Measurements from ENCODE around the gene CHCHD3. TPM values are rescaled to one million over a fixed set of nuclear protein-coding genes. Genes with fewer than 3 reads are reported as not detected.

CHCHD3 gene
- total and polyA plus RNA-seq, 2 donors (not counting 1 experiment from before 2014, with no cell fraction given): 80.8 to 94.0 TPM

DNA sequence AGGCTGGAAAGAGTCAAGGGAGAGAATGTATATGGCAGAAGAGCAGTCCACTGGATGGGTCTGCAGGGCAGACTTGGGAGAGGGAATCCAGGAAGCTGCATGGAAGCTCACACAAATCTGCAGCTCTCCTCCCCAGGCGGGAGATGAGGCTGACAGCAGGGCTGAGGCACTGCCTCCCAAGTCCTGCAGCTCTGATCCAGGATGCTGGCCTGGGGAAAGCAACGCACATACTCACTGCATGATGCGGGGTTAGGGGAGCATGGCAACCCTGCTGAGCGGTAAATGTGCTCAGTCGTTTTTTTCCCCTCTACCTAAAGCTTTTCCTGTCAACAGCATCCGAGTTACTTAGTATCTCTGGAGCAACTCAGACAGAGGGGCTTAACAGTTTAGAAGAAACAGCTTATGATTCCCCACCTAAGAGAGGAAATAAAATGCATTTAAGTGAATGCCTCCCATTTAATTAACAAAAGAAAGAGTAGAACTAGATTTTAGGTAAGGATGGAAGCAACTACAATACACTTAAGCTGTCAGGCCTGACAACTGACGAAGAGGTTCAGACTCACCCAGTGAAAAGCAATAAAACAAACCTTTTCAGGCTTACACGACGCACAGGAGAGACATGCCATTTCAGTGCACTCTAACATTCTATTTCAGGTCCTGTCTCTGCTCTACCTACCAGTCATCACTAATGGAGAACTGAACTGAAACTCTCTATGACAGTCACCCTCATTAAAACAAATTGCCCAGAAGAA is 37.0 kb downstream of the CHCHD3 start:
- Histone ChIP-seq H3K9me3 (ENCODE audit: control insufficient read depth, insufficient read depth, low read depth, low read length) (no peaks in the 10 kb centered on the region), H2AFZ (ENCODE audit: low read length) (no peak overlapping the region), H3K27ac (ENCODE audit: insufficient read depth, low read length) (no peak overlapping the region), H3K4me2 (ENCODE audit: extremely low read depth, insufficient read depth, low read length) (no peak overlapping the region), H4K20me1 (ENCODE audit: control insufficient read depth, extremely low read depth, insufficient read depth, low read length) (peaks cover 1% of the 10 kb centered on the region), H3K27me3 (ENCODE audit: control insufficient read depth, insufficient read depth, low read length) (no peaks in the 10 kb centered on the region), H3K9ac (ENCODE audit: insufficient read depth, low read length) (no peak overlapping the region), H3K36me3 (ENCODE audit: control insufficient read depth, insufficient read depth, low read length) (no peaks in the 10 kb centered on the region), H3K79me2 (ENCODE audit: control insufficient read depth, insufficient read depth, low read length) (peaks cover 11% of the 10 kb centered on the region), H3K4me1 (ENCODE audit: control insufficient read depth, extremely low read depth, insufficient read depth, low read length) (no peaks in the 10 kb centered on the region), H3K4me3 (replicated peaks in 1 of 4; ENCODE audit: control extremely low read depth in 1 of 4, insufficient read depth in 1 of 4, low read depth in 3 of 4, low read length in 4 of 4) (no peak overlapping the region)
- no peak for DNase-seq (ENCODE audit: low read depth in 2 of 2)
- TF ChIP-seq EZH2 (IDR thresholded peaks at IDR 0.05; ENCODE audit: low read length, missing control alignments): no peak
- TF ChIP-seq, protein P1, sequence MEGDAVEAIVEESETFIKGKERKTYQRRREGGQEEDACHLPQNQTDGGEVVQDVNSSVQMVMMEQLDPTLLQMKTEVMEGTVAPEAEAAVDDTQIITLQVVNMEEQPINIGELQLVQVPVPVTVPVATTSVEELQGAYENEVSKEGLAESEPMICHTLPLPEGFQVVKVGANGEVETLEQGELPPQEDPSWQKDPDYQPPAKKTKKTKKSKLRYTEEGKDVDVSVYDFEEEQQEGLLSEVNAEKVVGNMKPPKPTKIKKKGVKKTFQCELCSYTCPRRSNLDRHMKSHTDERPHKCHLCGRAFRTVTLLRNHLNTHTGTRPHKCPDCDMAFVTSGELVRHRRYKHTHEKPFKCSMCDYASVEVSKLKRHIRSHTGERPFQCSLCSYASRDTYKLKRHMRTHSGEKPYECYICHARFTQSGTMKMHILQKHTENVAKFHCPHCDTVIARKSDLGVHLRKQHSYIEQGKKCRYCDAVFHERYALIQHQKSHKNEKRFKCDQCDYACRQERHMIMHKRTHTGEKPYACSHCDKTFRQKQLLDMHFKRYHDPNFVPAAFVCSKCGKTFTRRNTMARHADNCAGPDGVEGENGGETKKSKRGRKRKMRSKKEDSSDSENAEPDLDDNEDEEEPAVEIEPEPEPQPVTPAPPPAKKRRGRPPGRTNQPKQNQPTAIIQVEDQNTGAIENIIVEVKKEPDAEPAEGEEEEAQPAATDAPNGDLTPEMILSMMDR (conservative IDR thresholded peaks at IDR 0.05 in 1 of 2, IDR thresholded peaks at IDR 0.05 in 1 of 2; ENCODE audit: low read depth in 1 of 2, low read length in 2 of 2): no peak

DNA sequence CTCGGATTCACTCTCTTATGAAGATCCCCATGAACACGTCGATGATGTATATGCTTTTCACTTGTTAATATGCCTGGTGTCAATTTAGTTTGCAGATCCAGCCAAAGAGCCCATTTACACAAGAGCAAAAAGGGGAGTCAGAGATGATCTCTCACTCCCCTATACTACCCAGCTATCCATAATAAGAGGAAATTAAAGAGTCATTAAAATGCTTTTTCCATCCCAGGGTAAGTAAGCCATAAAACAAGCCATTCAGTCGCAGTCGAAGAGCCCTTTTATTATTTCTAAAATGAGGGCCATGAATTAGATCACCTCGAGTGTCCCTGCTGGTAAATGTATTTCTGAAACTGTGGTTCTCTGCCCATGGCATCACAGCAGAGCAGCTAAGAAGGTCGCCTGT is 41.2 kb downstream of the CHCHD3 start:
- Histone ChIP-seq H4K20me1 (ENCODE audit: control insufficient read depth, extremely low read depth, insufficient read depth, low read length) (peaks cover 1% of the 10 kb centered on the region), H3K27ac (ENCODE audit: insufficient read depth, low read length) (no peak overlapping the region), H3K36me3 (ENCODE audit: control insufficient read depth, insufficient read depth, low read length) (no peaks in the 10 kb centered on the region), H3K4me2 (ENCODE audit: extremely low read depth, insufficient read depth, low read length) (no peak overlapping the region), H3K4me1 (ENCODE audit: control insufficient read depth, extremely low read depth, insufficient read depth, low read length) (no peaks in the 10 kb centered on the region), H3K4me3 (replicated peaks in 1 of 4; ENCODE audit: control extremely low read depth in 1 of 4, insufficient read depth in 1 of 4, low read depth in 3 of 4, low read length in 4 of 4) (no peak overlapping the region), H2AFZ (ENCODE audit: low read length) (no peak overlapping the region), H3K9me3 (ENCODE audit: control insufficient read depth, insufficient read depth, low read depth, low read length) (no peaks in the 10 kb centered on the region), H3K27me3 (ENCODE audit: control insufficient read depth, insufficient read depth, low read length) (no peaks in the 10 kb centered on the region), H3K9ac (ENCODE audit: insufficient read depth, low read length) (no peak overlapping the region), H3K79me2 (ENCODE audit: control insufficient read depth, insufficient read depth, low read length) (no peaks in the 10 kb centered on the region)
- TF ChIP-seq, protein P1 (conservative IDR thresholded peaks at IDR 0.05 in 1 of 2, IDR thresholded peaks at IDR 0.05 in 1 of 2; ENCODE audit: low read depth in 1 of 2, low read length in 2 of 2): no peak
- DNase-seq (ENCODE audit: low read depth in 2 of 2): no peak

DNA sequence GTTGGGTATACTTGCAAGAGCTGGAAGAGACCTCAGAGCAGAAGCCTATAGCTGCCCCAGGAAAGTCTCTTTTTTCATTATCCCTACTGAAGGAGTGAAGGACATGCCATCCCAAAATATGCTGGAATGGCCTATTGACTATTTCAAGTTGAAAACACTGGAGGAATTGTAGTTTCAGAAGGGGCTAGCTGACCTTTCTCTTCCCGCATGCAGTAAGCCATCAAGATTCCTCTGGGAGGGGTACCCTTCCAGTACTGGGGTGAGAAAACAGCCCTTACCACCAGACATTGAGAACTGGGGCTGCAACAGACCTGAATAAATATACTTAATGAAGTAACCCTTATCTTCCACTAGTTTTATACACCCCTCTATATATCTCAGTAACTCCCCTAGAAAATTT is 41.7 kb downstream of the CHCHD3 start:
- Histone ChIP-seq H3K36me3 (ENCODE audit: control insufficient read depth, insufficient read depth, low read length) (no peaks in the 10 kb centered on the region), H3K79me2 (ENCODE audit: control insufficient read depth, insufficient read depth, low read length) (no peaks in the 10 kb centered on the region), H3K9ac (ENCODE audit: insufficient read depth, low read length) (no peak overlapping the region), H3K4me2 (ENCODE audit: extremely low read depth, insufficient read depth, low read length) (no peak overlapping the region), H3K27me3 (ENCODE audit: control insufficient read depth, insufficient read depth, low read length) (no peaks in the 10 kb centered on the region), H3K4me1 (ENCODE audit: control insufficient read depth, extremely low read depth, insufficient read depth, low read length) (no peaks in the 10 kb centered on the region), H2AFZ (ENCODE audit: low read length) (no peak overlapping the region), H3K9me3 (ENCODE audit: control insufficient read depth, insufficient read depth, low read depth, low read length) (no peaks in the 10 kb centered on the region), H3K4me3 (replicated peaks in 1 of 4; ENCODE audit: control extremely low read depth in 1 of 4, insufficient read depth in 1 of 4, low read depth in 3 of 4, low read length in 4 of 4) (no peak overlapping the region), H4K20me1 (ENCODE audit: control insufficient read depth, extremely low read depth, insufficient read depth, low read length) (peaks cover 1% of the 10 kb centered on the region), H3K27ac (ENCODE audit: insufficient read depth, low read length) (no peak overlapping the region)
- no peak for TF ChIP-seq EZH2 (IDR thresholded peaks at IDR 0.05; ENCODE audit: low read length, missing control alignments)
- TF ChIP-seq, protein P1 (conservative IDR thresholded peaks at IDR 0.05 in 1 of 2, IDR thresholded peaks at IDR 0.05 in 1 of 2; ENCODE audit: low read depth in 1 of 2, low read length in 2 of 2): no peak
- DNase-seq (ENCODE audit: low read depth in 2 of 2): no peak
